ENCODE data around the gene NMNAT2. TPM values are rescaled to one million over a fixed set of nuclear protein-coding genes. Genes with fewer than 3 reads are reported as not detected.
A peak's percentile ranks its signal among the peaks of the same experiment; 100 is the strongest.

Gene NMNAT2
- polyA plus RNA-seq, 1 donor: 4.2 TPM

DNA sequence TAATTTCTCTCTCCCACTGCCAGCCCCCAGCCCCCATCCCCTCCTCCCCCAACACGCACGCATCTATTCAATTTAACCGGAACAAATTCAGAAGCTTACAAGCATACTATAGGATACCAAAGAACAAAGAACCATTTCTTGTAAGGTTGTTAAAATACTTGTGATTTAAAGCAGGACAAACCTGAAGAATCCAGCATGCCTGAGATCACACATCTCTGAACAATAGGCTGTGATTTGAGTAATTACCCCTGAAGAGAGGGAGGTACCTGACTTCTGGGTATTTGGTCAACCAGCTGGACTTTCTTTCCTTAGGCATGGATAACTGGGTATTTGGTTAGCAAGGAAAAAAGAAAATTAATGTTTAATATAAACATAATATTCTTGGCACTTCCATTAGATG is 105.1 kb downstream of the NMNAT2 start:
- no peak for DNase-seq

DNA sequence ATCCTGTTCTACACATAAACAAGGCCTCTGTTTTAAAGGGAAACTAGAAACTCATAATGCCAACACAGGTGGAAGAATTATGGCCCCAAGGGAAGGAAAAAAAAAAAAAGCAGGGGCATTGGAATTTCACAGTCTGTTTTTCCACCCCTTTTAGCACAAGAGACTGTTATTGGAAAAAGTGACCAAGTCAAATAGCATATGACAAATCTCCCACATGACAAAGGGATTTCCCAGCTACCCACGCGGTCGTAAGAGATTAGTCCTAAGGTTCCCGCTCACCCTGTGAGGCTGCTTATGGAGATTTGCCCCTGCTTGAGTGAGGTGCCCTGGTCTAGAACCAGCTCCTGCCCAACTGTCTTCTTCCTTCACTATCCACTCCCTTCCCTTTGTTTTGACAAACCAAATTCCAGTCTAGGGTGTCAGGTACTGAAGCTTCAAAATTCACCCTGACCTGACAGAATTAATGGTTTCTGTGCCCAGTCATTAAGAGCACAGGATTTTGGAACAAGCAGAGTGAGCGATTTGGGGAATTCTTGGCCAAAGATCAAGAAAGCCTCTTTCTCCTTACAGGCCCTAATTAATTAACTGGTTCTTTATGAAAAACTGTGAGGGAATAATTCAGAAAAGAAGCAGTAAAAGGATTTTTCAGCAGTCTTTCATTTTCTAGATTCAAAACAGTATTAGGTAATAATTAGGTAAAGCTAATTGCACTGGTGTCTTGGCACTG is 107.3 kb downstream of the NMNAT2 start:
- peak; percentile 47 for DNase-seq

DNA sequence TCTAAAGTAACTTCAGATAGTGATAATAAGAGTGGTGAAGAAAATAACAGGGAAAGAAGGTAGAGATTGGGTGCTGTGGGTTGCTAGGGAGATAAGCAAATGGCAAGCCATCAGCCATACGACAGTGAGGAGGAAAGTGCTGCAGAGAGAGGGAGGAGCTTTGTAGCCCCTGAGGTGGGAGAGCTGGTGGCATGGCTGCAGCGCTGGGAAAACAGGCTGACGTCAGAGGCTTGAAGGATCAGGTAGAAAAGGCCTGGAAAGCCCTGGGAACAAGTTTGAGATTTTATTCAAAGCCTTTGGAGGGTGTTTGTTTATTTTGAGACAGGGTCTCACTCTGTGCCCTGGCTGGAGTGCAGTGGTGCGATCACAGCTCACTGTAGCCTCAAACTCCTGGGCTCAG is 109.5 kb downstream of the NMNAT2 start:
- no peak for DNase-seq

DNA sequence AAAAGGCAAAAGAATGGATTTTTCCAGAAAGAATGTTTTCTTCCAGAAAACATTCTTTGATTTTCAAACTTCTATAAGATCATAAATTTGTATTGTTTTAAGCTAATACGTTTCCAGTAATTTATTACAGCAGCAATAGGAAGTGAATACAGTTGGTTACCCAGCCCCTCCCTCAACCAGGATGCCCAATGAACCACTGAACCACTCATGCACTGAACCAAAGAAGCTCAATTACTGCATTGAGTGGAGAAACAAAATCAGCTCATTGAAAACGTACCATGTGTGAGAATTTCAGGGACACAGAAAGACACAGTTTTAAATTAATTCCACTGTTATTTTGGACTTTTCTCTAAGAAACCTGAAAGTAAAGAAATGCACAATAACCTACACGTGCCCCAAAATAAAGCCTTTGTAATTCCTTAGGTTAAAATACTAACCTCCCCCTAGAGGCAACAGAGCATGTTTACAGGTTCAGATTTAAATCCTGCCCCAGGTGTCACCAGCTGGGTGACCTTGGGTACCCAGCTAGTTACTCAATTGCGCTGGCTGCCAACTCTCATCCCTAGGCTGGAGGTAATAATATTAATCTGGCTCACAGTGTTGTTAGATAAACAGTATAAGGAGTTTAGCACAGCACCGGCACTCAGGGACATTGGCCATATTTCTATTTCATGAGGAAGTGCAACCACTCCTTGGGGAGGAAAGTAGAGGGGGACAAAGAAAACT is 111.7 kb downstream of the NMNAT2 start:
- DNase-seq: no peak

DNA sequence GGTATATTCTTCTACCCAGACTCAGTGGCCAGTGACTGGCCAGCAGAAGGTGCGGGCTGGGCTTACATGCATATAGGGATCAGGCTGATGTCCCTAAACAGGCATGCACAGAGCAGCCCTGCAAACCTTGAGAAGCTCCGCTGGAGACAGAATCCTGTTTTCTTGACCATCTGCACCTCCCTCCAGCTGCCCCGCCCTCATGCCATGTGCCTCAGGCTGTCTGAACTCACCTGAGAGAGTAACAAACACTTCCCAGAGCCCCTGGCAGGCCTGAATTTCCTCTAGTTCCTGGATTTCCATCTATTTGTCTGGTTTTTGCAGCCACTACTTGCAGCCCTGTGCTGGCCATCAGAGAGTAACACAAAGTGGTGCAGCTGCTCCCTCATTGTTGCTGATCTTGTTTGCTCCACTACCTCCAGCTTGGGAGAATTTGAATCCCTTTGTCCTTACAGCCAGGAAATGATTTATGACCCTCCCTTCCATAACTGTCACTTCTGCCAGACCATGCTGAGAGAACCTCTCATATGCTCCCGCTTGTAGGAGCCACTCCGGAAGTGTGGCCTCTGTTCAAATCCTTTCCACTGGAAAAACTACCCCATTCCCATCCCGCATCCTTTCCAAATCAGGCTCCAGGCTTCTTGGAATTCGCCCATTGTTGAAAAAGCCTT is 113.6 kb downstream of the NMNAT2 start:
- DNase-seq: no peak

DNA sequence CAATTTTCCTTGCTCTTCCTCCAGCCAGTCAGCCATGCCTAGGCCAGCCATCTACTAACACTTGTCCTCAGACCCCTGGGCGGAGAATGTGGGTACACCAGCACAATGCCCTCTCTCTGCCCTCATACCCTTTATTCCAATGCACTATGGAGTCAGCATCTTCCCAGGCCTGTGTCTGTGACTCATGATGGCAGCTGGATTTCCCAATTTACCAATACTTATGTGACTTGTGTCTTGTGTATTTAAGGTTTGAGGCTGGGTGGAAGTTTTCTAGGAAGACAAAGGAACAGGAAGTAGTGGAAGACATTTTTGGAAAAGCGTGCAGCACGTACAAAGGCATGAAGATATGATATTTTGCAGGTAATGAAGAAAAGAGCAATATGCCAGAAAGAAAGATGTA is 114.3 kb downstream of the NMNAT2 start:
- no peak for DNase-seq

DNA sequence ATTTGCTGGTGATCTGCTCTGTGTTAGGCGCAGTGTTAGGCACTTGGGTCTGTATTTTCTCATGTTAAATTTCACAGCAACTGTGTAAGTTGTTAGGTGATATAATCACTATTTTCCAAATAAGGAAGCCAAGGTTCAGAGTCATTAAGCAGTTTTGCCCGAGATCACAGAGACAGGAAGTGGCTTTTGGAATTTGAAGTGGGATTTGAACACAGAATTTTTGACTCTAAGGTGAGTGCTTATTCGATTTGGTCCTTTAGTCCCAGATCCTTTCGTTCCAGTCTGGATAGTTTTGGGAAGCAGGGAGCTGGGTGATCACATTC is 114.9 kb downstream of the NMNAT2 start:
- DNase-seq: no peak

DNA sequence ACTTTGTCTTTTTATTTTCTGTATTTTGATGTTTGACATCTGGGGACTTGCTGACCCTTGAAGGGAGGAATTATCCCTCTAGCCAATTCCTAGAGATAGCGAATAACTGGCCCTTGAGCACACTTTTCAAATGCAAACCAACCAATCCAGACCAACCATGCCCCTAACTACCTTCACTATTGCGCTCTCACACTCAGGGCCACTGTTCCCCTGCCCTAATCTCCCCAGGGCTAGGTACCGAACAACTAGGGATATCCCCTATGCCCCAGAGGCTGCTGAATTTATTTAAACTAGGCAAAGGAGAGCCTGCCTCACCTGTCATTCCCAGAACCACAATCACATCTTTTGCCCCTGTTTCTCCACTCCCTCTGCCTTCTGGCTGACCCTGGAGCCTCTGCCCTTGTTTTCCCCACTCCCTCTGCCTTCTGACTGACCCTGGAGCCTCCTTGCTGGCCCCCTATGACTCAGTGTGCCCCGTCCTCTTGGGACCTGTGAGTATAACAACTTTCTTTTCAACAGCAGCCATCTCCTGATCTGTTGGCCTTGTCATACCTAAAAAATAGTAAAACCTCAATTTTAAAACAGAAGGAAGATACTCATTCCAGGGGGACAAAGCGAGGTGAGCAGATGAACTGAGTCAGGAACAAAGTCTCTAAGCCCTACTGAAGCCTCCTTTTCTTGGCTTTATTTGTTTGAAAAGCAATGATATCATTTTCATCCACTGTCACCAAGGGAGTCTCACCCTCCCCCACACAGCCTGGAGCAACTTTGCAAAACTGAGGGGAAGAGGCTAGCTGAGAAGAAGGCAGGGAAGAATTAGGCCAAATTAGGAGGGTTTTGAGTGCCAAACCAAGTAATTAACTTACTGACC is 115.5 kb downstream of the NMNAT2 start:
- DNase-seq: no peak

DNA sequence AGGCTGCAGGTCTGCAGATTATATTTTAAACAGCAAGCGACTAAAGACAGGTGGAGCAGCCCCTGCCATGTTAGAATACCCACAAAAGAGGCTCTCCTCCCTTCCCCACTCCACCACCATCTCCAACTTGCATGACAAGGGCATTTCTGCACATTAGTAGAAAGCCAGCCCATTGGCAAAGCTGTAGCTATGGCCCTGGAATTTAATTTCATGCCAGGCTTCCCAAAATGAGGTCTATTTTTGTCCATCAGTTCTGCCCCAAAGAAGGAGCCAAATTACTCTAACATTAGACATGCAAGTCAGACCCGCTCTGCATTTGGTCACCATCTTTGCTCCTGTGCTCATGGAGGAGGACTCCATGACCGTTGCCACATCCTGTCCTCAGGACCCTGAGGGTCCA is 116.9 kb downstream of the NMNAT2 start:
- DNase-seq: no peak

DNA sequence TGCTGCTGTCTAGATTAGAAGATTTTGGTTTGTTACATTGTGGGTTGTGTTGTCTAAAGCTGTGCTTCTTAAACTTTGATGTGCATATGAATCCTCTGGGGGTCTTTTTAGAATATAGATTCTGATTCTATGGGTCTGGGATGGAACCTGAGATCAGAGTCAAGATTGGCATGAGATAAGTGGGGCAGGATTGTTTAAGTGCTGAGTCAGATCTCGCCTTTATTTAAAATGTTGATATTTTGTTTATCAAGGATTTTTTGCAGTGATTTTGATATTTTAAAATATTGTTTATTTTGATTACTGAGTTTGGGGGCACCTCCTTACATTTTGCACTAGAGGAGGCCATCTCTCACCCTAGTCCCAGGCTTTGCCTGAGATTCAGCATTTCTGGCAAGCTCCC is 117.4 kb downstream of the NMNAT2 start:
- DNase-seq: no peak

DNA sequence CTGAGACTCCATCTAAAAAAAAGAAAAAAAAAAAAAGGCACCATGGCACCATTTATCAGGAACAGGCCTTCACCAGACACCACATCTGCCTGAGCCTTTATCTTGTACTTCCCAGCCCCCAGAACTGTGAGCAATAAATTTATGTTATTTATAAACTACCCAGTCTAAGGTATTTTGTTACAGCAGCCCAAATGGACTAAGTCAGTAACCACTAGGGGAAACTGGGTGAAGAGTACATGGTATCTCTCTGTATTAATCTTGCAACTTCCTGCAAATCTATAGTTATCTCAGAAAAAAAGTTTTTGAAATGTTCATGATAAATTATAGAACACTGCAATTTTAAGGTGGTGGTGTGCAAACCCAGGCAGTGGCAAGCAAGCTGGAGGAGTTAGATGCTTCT is 117.8 kb downstream of the NMNAT2 start:
- DNase-seq: no peak

DNA sequence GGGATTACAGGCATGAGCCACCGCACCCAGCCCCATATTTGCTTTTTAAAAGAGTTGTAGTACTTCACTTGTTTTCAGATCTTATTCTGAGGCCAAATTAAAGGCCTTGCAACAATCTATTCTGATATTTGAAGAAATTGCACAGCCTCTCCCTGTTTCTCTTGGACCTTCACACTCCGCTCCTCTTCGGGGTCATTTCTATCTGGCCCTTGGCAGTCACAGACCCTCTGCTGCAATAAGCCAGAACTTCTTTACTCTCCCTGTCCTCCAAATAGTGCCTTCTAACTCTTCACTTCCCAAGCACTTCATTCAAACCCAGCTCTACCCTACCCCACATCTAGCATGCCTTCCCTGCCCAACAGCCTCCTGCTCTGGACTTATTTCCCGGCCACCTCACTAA is 121.4 kb downstream of the NMNAT2 start:
- DNase-seq: no peak

DNA sequence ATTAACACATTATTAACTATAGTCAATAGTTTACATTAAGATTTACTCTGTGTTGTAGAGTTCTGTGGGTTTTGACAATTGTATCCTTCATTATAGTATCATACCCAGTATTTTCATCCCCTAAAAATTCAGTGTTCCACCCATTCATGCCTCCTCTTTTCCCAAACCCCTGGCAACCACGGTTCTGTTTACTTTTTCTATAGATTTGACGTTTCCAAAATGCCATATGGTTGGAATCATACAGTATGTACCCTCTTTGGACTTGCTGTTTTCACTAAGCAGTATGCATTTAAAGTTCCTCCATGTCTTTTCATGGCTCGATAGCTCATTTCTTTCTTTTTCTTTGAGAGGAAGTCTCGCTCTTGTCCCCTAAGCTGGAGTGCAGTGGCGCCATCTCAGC is 122.7 kb downstream of the NMNAT2 start:
- DNase-seq: no peak

DNA sequence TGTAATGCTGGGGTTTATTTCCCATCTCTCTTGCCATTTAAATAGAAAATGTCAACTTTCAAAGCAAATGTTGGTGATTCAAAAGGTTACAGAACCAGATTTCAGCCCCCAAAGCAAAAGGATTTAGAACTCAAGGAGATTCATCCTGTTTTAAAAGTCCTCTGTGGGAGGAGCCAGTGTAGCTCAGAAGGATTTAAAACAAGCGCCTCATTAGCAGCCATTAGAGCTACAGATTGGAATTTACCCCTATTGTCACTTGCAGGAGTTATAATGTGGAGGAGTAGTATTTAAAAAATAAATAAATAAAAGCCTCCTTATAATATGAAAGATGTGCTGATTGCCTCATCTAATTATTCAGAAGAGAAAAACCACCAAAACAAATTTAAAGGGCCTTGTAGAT is 124.3 kb downstream of the NMNAT2 start:
- DNase-seq: no peak

DNA sequence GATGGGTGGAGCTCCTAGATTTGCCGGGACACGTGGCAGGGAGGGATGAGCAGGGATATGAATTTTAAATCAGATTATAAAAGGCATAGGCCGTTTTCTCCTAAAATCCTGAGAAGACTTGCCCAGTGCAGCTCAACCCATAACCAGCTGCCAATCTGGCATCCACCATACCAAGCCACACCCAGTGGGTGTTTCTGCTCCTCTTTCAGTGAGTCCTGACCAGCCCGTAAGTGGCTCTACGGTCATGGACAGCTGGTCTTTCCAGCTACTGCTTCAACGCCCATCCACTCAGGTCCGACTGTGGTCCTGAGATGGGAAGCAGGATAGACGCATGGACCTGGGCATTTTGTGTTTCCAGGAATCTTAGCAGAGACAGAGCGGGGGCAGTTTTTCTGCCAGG is 124.9 kb downstream of the NMNAT2 start:
- DNase-seq: no peak

DNA sequence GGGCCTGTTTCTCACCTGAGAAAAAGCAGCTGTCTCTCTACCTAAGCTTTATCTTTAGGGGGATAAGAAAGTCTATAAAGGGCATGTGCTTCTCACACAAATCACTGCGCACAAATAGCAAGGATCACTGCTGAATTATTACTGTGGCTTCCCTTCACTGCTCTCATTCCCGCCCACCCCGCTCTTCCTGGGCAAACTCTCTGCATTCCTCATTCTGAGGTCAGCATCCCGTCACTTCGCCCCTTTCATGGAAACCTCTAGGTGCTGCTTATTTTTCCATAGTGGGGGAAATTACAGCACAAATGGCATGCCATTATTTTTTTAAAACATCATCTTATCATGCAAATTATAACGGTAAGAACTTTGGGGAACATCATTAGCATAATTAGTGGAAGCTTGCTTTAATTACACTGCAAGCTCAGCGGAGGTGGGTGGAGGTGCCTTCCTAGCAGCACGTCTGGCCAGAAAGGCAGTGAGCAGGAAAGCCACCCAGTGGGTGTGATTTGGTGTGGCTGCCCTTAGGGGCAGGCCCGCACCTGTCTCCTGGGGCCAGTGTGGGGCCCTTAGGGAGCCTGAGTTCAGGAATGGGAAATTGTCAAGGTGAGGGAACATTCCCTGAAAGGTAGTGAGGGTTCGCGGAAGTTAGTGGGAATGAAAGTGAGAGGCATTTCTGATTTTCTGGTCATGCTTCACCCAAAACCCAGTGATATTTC is 126.2 kb downstream of the NMNAT2 start:
- DNase-seq: no peak

DNA sequence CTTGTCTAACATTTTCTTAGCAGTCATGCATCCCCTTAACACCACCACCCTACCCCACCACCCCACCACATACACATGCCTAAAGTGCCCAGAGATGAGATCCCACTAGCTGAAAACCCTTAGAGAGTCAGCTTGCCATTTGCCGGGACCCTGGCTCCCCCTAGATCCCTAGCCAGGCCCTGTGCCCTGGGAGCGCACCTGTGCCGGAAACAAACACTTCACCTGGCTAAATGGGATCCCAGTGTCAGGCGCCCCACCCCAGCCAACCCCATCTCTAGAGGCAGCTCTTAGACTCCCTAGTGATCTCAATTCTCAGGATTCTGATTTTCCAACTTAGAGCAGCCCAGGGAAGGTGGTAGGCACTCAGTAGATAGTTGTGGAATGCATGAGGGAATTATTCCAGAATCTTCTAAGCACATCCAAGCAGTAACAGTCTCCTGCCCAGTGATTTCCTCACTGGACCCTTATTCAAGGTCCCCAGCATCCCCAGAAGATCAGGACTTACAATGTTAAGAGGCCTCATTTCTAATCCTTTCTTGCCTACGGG is 126.9 kb downstream of the NMNAT2 start:
- no peak for DNase-seq

DNA sequence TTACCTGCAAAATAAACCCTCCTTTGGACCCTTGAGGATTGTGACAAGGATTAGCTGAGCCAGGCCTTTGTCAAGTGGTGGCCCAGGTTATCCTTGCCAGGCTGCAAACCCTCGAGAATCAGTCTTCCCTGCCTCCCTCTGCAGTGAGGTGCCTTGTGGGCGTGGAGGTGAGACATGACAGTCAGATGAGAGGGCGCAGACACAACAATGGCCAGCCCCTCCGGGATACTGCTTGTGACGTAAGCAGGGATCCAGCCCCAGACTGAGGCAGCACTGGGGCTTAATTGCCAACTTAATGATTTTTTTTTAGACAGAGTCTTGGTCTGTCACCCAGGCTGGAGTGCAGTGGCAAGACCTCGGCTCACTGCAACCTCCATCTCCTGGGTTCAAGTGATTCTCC is 127.6 kb downstream of the NMNAT2 start:
- no peak for DNase-seq

DNA sequence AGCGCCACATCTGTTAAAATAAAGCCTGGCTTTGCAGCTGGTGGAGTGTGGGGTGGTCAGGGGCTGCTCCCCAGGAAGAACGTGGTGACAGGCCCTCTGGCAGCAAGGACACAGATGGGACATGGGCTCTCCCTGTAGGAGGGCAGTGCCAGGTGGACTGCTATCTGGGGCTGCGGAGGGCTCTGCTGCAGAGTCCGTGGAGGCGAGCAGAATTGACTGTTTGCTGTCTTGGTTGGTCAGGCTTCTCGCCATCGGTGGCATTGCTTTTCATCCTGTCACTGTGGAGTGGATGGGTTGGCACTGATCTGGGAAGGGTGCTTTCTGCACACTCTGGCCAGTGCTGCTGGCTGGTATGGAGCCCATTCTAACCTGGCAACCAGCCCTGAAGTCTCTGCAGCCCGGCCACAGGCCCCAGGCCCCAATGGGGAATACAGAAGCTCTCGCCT is 129.1 kb downstream of the NMNAT2 start:
- no peak for DNase-seq

DNA sequence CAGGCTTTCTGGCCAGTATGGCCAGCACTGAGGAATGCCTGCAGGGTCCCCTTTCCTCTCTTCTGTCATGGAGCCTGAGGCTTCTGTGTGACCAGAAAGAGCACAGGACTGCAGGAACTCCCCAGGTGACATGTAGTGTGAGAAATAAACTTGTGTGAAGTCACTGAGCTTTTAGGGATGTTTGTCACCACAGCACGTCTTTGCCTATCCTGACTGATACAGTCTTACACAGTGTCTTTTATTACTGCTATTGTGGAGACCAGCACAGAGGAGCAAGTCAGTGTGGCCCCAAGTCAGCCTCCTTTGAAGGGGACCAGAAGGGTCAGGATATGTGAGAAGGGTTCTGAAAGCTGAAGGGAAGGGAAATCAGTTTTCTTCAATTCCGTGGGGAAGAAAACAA is 129.6 kb downstream of the NMNAT2 start:
- no peak for DNase-seq

DNA sequence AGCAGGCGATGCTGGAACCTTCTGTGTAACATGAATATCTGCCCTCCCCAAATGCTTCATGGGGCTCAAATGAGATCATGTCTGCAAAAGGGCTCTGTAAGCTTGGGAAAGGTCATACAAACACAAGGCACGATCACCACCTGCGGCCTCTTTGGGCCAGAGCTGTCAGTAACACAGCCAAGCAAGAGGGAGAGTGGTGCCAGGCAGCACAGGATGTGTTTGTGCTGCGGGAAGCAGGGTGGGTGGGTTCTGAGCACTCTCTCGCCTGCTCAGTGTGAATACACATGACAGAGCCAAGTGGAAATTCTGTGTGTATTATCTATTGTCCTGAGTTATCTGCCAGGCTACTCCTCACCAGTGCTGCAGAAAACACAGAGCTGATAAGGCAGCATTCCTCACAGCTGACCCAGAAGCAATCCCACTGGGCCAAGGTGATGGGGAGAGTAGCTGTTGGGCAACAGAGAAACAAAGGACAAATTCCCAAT is 130.9 kb downstream of the NMNAT2 start:
- DNase-seq: no peak

All from left kidney (tissue), 2 donors.